ENCODE results near the gene AIMP1. TPM values are rescaled to one million over a fixed set of nuclear protein-coding genes. Genes with fewer than 3 reads are reported as not detected.
A peak's percentile ranks its signal among the peaks of the same experiment; 100 is the strongest.

Gene AIMP1
- total RNA-seq, 1 experiment from 2014 or later: 143 TPM

DNA sequence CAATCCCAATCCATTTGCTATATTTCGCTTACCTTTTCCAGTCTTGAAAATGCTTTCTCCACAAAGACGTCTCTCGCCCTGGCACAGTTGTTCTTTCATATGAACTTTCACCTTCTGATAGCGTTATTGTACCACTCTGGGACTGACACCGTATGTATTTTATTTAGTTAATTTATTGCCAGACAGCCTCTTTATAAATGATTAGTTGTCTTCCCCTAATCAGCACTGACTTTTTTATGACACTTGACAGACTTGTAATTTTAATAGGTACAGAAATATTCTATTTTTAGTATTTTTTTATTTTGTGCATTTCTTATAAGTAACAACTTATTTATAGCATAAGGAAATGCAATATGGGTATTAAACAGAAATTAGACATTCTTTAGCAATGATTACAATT is 52.3 kb downstream of the AIMP1 start, which contains the start of gene GIMD1:
Gene GIMD1, minus strand, starts transcription at position 101 of the 400 bp plus-strand sequence. CDS start 1,343 bp downstream, outside the sequence.
- intact Hi-C loops (cut with micrococcal nuclease; ENCODE audit: unreplicated experiment): loop anchor here (1.0 to 10.0 kb wide), 9 partner anchors 44 to 530 kb away; no protein-coding TSS in a partner anchor
- H3K4me1 Mint-ChIP-seq (ENCODE audit: low read depth, unreplicated experiment): peaks cover 14% of the 10 kb centered on the region
- no peak for DNase-seq
- Histone ChIP-seq H3K27me3 (replicated peaks; ENCODE audit: control insufficient read depth, insufficient read depth, low read length) (no peaks in the 10 kb centered on the region), H3K4me1 (peaks cover 23% of the 10 kb centered on the region), H3K9me3 (no peaks in the 10 kb centered on the region), H3K4me3 (ENCODE audit: low read depth, low read length) (no peak within 1 kb of the TSS), H3K36me3 (ENCODE audit: control insufficient read depth, insufficient read depth, low read length) (no peaks in the 10 kb centered on the region)
- no peak within 1 kb of the TSS for H3K4me3 Mint-ChIP-seq (ENCODE audit: unreplicated experiment)
- ChIA-PET POLR2A (no interaction called here), CTCF (interaction anchor here (0.5 to 2.5 kb wide), 4 partner anchors 24 to 440 kb away, joined by 3 to 10 read pairs (median 4); no protein-coding TSS in a partner anchor)
- TF ChIP-seq, protein P1, sequence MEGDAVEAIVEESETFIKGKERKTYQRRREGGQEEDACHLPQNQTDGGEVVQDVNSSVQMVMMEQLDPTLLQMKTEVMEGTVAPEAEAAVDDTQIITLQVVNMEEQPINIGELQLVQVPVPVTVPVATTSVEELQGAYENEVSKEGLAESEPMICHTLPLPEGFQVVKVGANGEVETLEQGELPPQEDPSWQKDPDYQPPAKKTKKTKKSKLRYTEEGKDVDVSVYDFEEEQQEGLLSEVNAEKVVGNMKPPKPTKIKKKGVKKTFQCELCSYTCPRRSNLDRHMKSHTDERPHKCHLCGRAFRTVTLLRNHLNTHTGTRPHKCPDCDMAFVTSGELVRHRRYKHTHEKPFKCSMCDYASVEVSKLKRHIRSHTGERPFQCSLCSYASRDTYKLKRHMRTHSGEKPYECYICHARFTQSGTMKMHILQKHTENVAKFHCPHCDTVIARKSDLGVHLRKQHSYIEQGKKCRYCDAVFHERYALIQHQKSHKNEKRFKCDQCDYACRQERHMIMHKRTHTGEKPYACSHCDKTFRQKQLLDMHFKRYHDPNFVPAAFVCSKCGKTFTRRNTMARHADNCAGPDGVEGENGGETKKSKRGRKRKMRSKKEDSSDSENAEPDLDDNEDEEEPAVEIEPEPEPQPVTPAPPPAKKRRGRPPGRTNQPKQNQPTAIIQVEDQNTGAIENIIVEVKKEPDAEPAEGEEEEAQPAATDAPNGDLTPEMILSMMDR (IDR thresholded peaks at IDR 0.05; ENCODE audit: insufficient read depth in 1 of 2, low read depth in 1 of 2, low read length in 1 of 2, severe bottlenecking in 1 of 2, unreplicated experiment in 1 of 2): no peak
- no peaks in the 10 kb centered on the region for H3K36me3 Mint-ChIP-seq (ENCODE audit: insufficient read depth, unreplicated experiment)
- H3K27me3 Mint-ChIP-seq (ENCODE audit: insufficient read depth, unreplicated experiment): no peaks in the 10 kb centered on the region
- peak within 1 kb of the TSS; percentile 32 for H3K27ac Mint-ChIP-seq (ENCODE audit: unreplicated experiment)
- BruUV-seq (replicated peaks): no TSS peak
- peaks cover 6% of the 10 kb centered on the region for H3K9me3 Mint-ChIP-seq (ENCODE audit: unreplicated experiment)

GRCh38 chr4:106369456-106370060 is 53.2 kb downstream of the AIMP1 start:
- BruUV-seq (replicated peaks): no TSS peak
- intact Hi-C loops (cut with micrococcal nuclease; ENCODE audit: unreplicated experiment): loop anchor here (1.0 to 10.0 kb wide), 9 partner anchors 43 to 529 kb away; no protein-coding TSS in a partner anchor
- peaks cover 23% of the 10 kb centered on the region for H3K4me1 ChIP-seq
- CTCF ChIA-PET: interaction anchor here (1.0 to 2.5 kb wide), 5 partner anchors 25 to 439 kb away, joined by 3 to 10 read pairs (median 4); no protein-coding TSS in a partner anchor
- no peaks in the 10 kb centered on the region for H3K27me3 ChIP-seq (replicated peaks; ENCODE audit: control insufficient read depth, insufficient read depth, low read length)
- no peak overlapping the region for H3K4me3 Mint-ChIP-seq (ENCODE audit: unreplicated experiment)
- H3K27me3 Mint-ChIP-seq (ENCODE audit: insufficient read depth, unreplicated experiment): no peaks in the 10 kb centered on the region
- TF ChIP-seq, protein P1 (IDR thresholded peaks at IDR 0.05; ENCODE audit: insufficient read depth in 1 of 2, low read depth in 1 of 2, low read length in 1 of 2, severe bottlenecking in 1 of 2, unreplicated experiment in 1 of 2): peak; percentile 65 to 80
- H3K9me3 ChIP-seq: no peaks in the 10 kb centered on the region
- peaks cover 14% of the 10 kb centered on the region for H3K4me1 Mint-ChIP-seq (ENCODE audit: low read depth, unreplicated experiment)
- H3K36me3 ChIP-seq (ENCODE audit: control insufficient read depth, insufficient read depth, low read length): no peaks in the 10 kb centered on the region
- POLR2A ChIA-PET: no interaction called here
- peaks cover 6% of the 10 kb centered on the region for H3K9me3 Mint-ChIP-seq (ENCODE audit: unreplicated experiment)
- DNase-seq: peak; percentile 62 to 67
- no peaks in the 10 kb centered on the region for H3K36me3 Mint-ChIP-seq (ENCODE audit: insufficient read depth, unreplicated experiment)
- peak overlapping the region; percentile 64 for H3K27ac Mint-ChIP-seq (ENCODE audit: unreplicated experiment)
- H3K4me3 ChIP-seq (ENCODE audit: low read depth, low read length): no peak overlapping the region

DNA sequence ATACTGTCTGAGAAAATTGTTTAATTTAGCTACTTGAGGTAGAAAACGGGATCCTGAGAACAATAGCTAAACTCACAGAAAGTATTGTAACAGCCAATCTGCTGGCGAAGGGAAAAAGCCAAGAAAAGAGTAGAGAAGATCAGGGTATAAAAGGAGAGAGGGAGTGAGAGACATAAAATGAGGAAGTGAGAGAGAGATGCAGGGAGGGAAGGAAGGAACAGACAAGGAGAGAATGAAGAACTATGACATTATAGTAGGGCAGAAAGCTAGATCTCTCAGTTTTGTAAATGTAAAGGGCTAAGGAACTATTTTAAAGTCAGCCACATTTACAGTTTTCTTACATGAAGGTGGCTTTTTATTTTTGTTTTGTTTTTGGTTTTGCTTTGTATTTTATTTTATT is 53.9 kb downstream of the AIMP1 start:
- Histone ChIP-seq H3K4me1 (peaks cover 23% of the 10 kb centered on the region), H3K36me3 (ENCODE audit: control insufficient read depth, insufficient read depth, low read length) (no peaks in the 10 kb centered on the region), H3K27me3 (replicated peaks; ENCODE audit: control insufficient read depth, insufficient read depth, low read length) (no peaks in the 10 kb centered on the region), H3K9me3 (no peaks in the 10 kb centered on the region), H3K4me3 (ENCODE audit: low read depth, low read length) (no peak overlapping the region)
- TF ChIP-seq, protein P1 (IDR thresholded peaks at IDR 0.05; ENCODE audit: insufficient read depth in 1 of 2, low read depth in 1 of 2, low read length in 1 of 2, severe bottlenecking in 1 of 2, unreplicated experiment in 1 of 2): no peak
- no peaks in the 10 kb centered on the region for H3K36me3 Mint-ChIP-seq (ENCODE audit: insufficient read depth, unreplicated experiment)
- peaks cover 6% of the 10 kb centered on the region for H3K9me3 Mint-ChIP-seq (ENCODE audit: unreplicated experiment)
- H3K4me1 Mint-ChIP-seq (ENCODE audit: low read depth, unreplicated experiment): peaks cover 14% of the 10 kb centered on the region
- POLR2A ChIA-PET: no interaction called here
- no peaks in the 10 kb centered on the region for H3K27me3 Mint-ChIP-seq (ENCODE audit: insufficient read depth, unreplicated experiment)
- DNase-seq: no peak
- CTCF ChIA-PET: interaction anchor here (1.0 to 2.5 kb wide), 4 partner anchors 104 to 439 kb away, joined by 3 to 10 read pairs (median 4); no protein-coding TSS in a partner anchor
- peak overlapping the region; percentile 64 for H3K27ac Mint-ChIP-seq (ENCODE audit: unreplicated experiment)
- BruUV-seq (replicated peaks): no TSS peak
- intact Hi-C loops (cut with micrococcal nuclease; ENCODE audit: unreplicated experiment): no loop called here
- H3K4me3 Mint-ChIP-seq (ENCODE audit: unreplicated experiment): no peak overlapping the region
